Adrenal gland (tissue), 12 donors: ENCODE data around the gene WWOX. TPM values are rescaled to one million over a fixed set of nuclear protein-coding genes. Genes with fewer than 3 reads are reported as not detected.

Experiments
- DNase-seq, 7 donors: peaks; one replicate each; pipeline ENCODE4 v3.0.0-alpha.2; 2019 to 2020
- H3K27ac ChIP-seq, 5 donors: fragments of 200-600 bp; sonication (generic) in 4 of 5; 1 replicate in 3 of 5; 2 replicates in 2 of 5; pipeline versions ENCODE4 v1.5.1 to v1.8.0; 2016 to 2020; ENCODE audit warnings: mild to moderate bottlenecking in 1 of 5
- H3K27me3 ChIP-seq: fragments of 200-600 bp; 2 replicates; pipeline ENCODE4 v1.8.0; 2021
- H3K36me3 ChIP-seq, 2 donors: fragments of 200-600 bp; replicated peaks in 1 of 2; 1 replicate in 1 of 2; 2 replicates in 1 of 2; pipeline versions ENCODE4 v1.5.1 to v1.8.0; 2018 to 2022
- H3K4me1 ChIP-seq, 2 donors: fragments of 200-600 bp; replicated peaks in 1 of 2; 1 replicate in 1 of 2; 2 replicates in 1 of 2; pipeline versions ENCODE4 v1.5.1 to v1.8.0; 2018 to 2021
- H3K4me3 ChIP-seq, 4 donors: fragments of 200-600 bp; sonication (generic) in 3 of 4; one replicate each; pipeline ENCODE4 v1.5.1; 2016 to 2018
- H3K9me3 ChIP-seq, 3 donors: fragments of 200-600 bp; sonication (generic) in 1 of 3; replicated peaks in 1 of 3; 1 replicate in 2 of 3; 2 replicates in 1 of 3; pipeline versions ENCODE4 v1.5.1 to v1.8.0; 2016 to 2021
- POLR2A ChIP-seq, 2 donors: fragments of 450-650 bp; IDR thresholded peaks; one replicate each; pipeline ENCODE4 v1.6.1; 2017; ENCODE audit warnings: antibody characterized with exemption in 2 of 2, mild to moderate bottlenecking in 2 of 2, moderate library complexity in 1 of 2
- whole genome bisulfite sequencing, 4 donors: extraction: QIAGEN DNeasy Blood & Tissue Kit in 2 of 4; methylation state at CpG; one replicate each; pipeline versions ENCODE4 v1.1.5 to v1.1.7; 2013 to 2017; 5-methylcytosine and 5-hydroxymethylcytosine counted together
- intact Hi-C, 2 donors: fragments of 100-400 bp; cut with DNase I; formaldehyde crosslinking; loops; one replicate each; pipeline versions ENCODE4 v1.14.1 to v1.15.0; 2022 to 2023
- polyA plus RNA-seq, 3 donors: library from polyadenylated mRNA; stranded (reverse); fragments of 200-250 nt in 2 of 3; fragments of 350-450 nt in 1 of 3; fragmentation: Illumina TruSeq in 1 of 3; extraction: RNeasy Lipid Tissue Mini Kit (QIAGEN cat#74804) in 1 of 3; gene quantifications; one replicate each; pipeline ENCODE4 v1.2.3, GENCODE V29; 2013 to 2014
- total RNA-seq, 9 donors: library from RNA; depleted of rRNA in 4 of 9; stranded (reverse); fragments of >200 nt in 4 of 9; fragments of 120-200 nt in 1 of 9; fragmentation: NEBNext Ultra II Directional in 1 of 9; extraction: Animal tissue kit (Norgen Biotek cat#: 25700) in 1 of 9; gene quantifications; one replicate each; pipeline versions ENCODE4 v1.1.0 to v1.2.4, GENCODE V29; 2013 to 2023
- TF ChIP-seq, protein P1 (sequence below), 6 experiments: fragments of 450-650 bp in 4 of 6; fragments of 200-600 bp in 2 of 6; sonication (generic) in 1 of 6; IDR thresholded peaks; 1 replicate in 5 of 6; 2 replicates in 1 of 6; pipeline versions ENCODE4 v1.5.1 to v1.8.0; 2016 to 2021; ENCODE audit warnings: antibody characterized with exemption in 6 of 6, mild to moderate bottlenecking in 2 of 6, moderate library complexity in 1 of 6
- donor health status: healthy with polysubstance abuse.
- donor health status: Bipolar disorder and iron deficiency.
- donor health status: DM: yes; HTN: yes; CAD: no.
- donor health status: DM: no; HTN: no; CAD: no.
- donor health status: DM: no; HTN: no; CAD: no.
- donor health status: DM: yes; HTN: yes; CAD: no.

WWOX gene
- total and polyA plus RNA-seq, 12 donors = 11.8 to 74.6 (median 20.5) TPM

DNA sequence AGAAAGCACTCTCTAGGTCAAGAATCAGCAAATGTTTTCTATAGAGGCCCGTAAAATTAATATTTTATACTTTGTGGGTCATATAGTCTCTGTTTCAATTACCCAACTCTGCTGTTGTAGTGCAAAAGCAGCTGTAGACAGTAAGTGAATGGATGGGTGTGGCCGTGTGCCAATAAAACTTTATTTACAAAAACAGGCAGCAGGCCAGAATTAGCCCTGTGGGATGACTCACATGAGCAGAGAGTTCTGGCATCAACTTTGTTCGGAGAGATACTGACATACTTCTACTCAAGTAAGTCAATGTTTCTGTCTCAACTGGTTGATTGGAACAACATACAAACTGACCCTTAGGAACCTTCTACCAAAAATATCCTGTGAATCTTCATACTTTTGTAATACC lies 884.9 kb downstream of the WWOX start:
- Histone ChIP-seq H3K4me3 (no peak overlapping the region), H3K27me3 (no peaks in the 10 kb centered on the region), H3K27ac (no peak overlapping the region), H3K9me3 (no peaks in the 10 kb centered on the region), H3K36me3 (no peaks in the 10 kb centered on the region), H3K4me1 (no peaks in the 10 kb centered on the region)
- 82 to 88% (median 85%) methylated on average over 3 of the region's 3 CpGs for WGBS, 4 donors
- no peak for DNase-seq
- TF ChIP-seq POLR2A (IDR thresholded peaks at IDR 0.05) = no peak
- TF ChIP-seq, protein P1, sequence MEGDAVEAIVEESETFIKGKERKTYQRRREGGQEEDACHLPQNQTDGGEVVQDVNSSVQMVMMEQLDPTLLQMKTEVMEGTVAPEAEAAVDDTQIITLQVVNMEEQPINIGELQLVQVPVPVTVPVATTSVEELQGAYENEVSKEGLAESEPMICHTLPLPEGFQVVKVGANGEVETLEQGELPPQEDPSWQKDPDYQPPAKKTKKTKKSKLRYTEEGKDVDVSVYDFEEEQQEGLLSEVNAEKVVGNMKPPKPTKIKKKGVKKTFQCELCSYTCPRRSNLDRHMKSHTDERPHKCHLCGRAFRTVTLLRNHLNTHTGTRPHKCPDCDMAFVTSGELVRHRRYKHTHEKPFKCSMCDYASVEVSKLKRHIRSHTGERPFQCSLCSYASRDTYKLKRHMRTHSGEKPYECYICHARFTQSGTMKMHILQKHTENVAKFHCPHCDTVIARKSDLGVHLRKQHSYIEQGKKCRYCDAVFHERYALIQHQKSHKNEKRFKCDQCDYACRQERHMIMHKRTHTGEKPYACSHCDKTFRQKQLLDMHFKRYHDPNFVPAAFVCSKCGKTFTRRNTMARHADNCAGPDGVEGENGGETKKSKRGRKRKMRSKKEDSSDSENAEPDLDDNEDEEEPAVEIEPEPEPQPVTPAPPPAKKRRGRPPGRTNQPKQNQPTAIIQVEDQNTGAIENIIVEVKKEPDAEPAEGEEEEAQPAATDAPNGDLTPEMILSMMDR (IDR thresholded peaks at IDR 0.05) = no peak
- intact Hi-C loops = no loop called here

DNA sequence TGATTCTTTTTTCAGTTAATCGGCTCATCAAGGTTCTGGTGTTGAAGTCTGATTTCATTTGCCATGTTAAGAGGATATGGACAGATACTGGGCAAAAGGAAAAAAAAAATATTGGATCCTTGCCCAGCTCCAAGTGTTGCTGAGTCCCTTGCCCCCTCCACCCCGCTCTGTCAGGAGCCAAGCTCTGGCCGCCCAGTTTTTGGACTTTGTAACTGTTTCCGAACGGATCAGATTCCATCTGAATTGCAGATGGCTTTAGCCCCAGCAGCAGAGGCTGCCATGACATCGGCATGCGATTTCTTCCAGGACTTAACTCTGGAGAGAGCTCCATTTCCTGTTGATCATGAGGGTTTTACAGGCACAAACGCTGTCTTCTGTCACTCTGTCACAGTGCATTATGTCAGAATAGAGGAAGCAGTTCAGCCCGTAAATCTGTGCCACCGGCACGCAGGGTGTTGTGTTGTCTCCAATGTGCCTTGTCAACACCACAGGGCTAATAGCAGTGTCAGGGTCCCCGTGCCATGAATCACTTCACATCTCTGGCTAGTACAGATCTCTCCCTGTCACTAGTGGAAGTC lies 885.5 kb downstream of the WWOX start:
- Histone ChIP-seq H3K27me3 (no peaks in the 10 kb centered on the region), H3K4me1 (no peaks in the 10 kb centered on the region), H3K27ac (no peak overlapping the region), H3K9me3 (no peaks in the 10 kb centered on the region), H3K4me3 (no peak overlapping the region), H3K36me3 (no peaks in the 10 kb centered on the region)
- 61 to 78% (median 65%) methylated on average over 12 of the region's 12 CpGs for WGBS, 4 donors
- DNase-seq = no peak
- intact Hi-C loops = no loop called here
- TF ChIP-seq, protein P1 (IDR thresholded peaks at IDR 0.05) = no peak
- TF ChIP-seq POLR2A (IDR thresholded peaks at IDR 0.05) = no peak

DNA sequence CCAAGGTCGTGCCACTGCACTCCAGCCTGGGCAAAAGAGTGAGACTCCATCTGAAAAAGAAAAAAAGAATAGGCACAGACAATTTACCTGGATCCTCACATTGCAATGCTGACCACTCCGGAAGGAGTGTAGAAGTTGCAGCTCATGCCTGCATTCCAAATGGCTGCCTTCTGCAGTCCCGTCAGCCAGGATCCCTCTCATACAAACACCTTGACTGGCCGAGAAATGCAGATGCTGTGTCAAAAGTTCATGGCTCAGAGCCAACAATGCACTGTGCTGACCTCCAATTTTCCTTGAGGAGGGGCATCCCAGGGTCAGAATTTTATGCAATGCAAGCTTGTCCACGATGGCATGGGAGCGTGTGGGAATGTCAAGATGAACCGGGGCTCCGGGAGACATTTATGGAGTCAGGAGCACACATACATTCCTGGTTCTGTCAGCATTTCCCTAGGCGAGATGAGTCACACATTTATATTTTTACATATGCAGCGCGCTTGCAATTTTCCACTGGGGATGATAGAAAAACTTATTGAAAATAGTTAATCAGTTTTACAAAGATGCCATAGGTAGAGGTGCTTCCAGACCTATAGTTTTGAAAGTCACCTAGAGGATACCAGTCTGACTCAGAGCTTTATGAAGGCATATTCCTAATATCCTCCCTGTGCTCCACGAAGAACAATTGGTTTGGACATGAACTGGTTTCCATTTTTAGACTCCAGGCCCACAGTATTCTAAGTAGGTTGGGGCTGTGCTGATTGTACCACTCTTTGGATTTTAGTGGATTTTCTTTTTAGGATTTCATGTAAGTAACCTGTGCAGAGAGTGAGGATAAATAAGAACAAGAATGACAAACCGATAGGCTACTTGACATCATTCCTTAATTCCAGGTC lies 886.5 kb downstream of the WWOX start:
- no peak for DNase-seq
- Histone ChIP-seq H3K27me3 (no peaks in the 10 kb centered on the region), H3K27ac (no peak overlapping the region), H3K36me3 (no peaks in the 10 kb centered on the region), H3K4me3 (no peak overlapping the region), H3K4me1 (no peaks in the 10 kb centered on the region), H3K9me3 (no peaks in the 10 kb centered on the region)
- TF ChIP-seq, protein P1 (IDR thresholded peaks at IDR 0.05) = no peak
- 77 to 85% (median 79%) methylated on average over 13 of the region's 13 CpGs for WGBS, 4 donors
- intact Hi-C loops = no loop called here

DNA sequence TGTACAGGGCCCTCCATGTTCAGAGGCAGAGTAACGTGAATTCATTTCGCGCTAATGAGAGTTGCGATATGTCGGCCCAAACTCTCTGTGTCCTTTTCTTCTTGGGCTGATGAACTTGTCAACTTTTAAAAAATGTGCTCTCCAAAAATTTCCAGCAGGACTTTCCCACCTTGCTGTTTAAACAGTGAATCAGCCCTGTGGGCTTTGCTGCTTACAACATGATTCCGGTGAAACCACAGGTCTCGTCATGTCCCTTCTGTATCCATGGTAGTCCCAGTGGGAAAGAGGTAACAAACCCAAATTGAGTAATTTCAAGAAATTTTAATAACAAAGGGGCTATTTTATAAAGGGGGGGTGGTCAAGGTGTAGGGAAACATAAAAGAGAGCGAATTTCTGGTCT lies 888.2 kb downstream of the WWOX start:
- Histone ChIP-seq H3K27ac (no peak overlapping the region), H3K36me3 (no peaks in the 10 kb centered on the region), H3K4me1 (no peaks in the 10 kb centered on the region), H3K9me3 (no peaks in the 10 kb centered on the region), H3K4me3 (no peak overlapping the region), H3K27me3 (no peaks in the 10 kb centered on the region)
- DNase-seq = no peak
- intact Hi-C loops = no loop called here
- no peak for TF ChIP-seq POLR2A (IDR thresholded peaks at IDR 0.05)
- TF ChIP-seq, protein P1 (IDR thresholded peaks at IDR 0.05) = no peak
- 80 to 86% (median 84%) methylated on average over 8 of the region's 8 CpGs for WGBS, 4 donors
